ENCODE results near the gene CTNNA3. TPM values are rescaled to one million over a fixed set of nuclear protein-coding genes. Genes with fewer than 3 reads are reported as not detected.
"Not testable (repeated sequence)": the region's sequence is repeated elsewhere in the genome, so short reads cannot be mapped to it uniquely, and the experiment has no call there.

Gene CTNNA3
- total RNA-seq, 4 donors from 2014 or later: 14.3 to 49.5 (median 24.2) TPM

DNA sequence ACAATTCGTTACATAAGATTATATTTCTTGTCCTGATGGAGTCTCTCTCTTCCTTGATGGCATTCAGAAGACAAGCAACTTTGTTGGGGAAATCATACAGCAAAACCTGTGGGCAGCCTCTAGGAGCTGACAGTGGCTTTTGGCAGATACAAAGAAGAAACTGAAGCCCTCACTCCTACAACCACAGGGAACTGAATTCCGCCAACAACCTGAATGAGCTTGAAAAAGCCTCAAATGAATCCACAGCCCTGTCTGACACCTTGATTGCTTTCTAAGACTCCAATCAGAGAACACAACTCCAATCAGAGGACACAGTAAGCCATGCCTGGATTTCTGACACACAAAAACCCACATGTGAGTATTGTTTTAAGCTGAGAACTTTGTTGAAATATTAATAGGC, 1346.9 kb downstream of the CTNNA3 start:
- Histone ChIP-seq H3K36me3 (no peaks in the 10 kb centered on the region), H3K27ac (no peak overlapping the region), H3K9me3 (no peaks in the 10 kb centered on the region), H3K4me1 (no peaks in the 10 kb centered on the region), H3K27me3 (no peaks in the 10 kb centered on the region), H3K4me3 (no peak overlapping the region)
- intact Hi-C loops (cut with DNase I; ENCODE audit: low total_unique reads): no loop called here
- TF ChIP-seq, protein P1, sequence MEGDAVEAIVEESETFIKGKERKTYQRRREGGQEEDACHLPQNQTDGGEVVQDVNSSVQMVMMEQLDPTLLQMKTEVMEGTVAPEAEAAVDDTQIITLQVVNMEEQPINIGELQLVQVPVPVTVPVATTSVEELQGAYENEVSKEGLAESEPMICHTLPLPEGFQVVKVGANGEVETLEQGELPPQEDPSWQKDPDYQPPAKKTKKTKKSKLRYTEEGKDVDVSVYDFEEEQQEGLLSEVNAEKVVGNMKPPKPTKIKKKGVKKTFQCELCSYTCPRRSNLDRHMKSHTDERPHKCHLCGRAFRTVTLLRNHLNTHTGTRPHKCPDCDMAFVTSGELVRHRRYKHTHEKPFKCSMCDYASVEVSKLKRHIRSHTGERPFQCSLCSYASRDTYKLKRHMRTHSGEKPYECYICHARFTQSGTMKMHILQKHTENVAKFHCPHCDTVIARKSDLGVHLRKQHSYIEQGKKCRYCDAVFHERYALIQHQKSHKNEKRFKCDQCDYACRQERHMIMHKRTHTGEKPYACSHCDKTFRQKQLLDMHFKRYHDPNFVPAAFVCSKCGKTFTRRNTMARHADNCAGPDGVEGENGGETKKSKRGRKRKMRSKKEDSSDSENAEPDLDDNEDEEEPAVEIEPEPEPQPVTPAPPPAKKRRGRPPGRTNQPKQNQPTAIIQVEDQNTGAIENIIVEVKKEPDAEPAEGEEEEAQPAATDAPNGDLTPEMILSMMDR (IDR thresholded peaks at IDR 0.05 in 4 of 5, conservative IDR thresholded peaks at IDR 0.05 in 1 of 5): no peak
- TF ChIP-seq POLR2A (IDR thresholded peaks at IDR 0.05): no peak
- in situ Hi-C loops (cut with MboI; ENCODE audit: low sequenced_read_pairs in 4 of 4): no loop called here
- no peak for ATAC-seq
- DNase-seq: no peak

DNA sequence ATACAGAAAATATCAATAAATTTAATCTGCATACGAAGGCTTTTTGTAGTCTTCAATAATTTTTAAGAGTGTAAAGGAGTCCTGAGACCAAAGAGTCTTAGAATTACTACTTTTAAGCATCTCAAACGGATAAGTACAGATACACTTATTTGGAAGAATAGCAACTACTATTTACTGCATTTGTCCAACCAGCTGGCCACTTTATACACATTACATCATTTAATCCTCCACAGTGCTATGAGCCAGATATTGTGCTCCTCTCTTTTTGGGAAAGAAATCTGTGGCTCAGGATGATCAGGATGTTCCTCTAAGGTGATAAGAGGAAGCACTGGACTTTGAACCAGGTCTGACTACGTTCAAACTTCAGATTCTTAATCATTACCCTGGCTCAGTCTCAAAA, 1358.8 kb downstream of the CTNNA3 start:
- Histone ChIP-seq H3K27me3 (no peaks in the 10 kb centered on the region), H3K9me3 (no peaks in the 10 kb centered on the region), H3K4me3 (no peak overlapping the region), H3K36me3 (no peaks in the 10 kb centered on the region), H3K4me1 (no peaks in the 10 kb centered on the region), H3K27ac (no peak overlapping the region)
- no peak for DNase-seq
- intact Hi-C loops (cut with DNase I; ENCODE audit: low total_unique reads): no loop called here
- TF ChIP-seq POLR2A (IDR thresholded peaks at IDR 0.05): no peak
- TF ChIP-seq, protein P1 (IDR thresholded peaks at IDR 0.05 in 4 of 5, conservative IDR thresholded peaks at IDR 0.05 in 1 of 5): no peak
- in situ Hi-C loops (cut with MboI; ENCODE audit: low sequenced_read_pairs in 4 of 4): no loop called here
- no peak for ATAC-seq

DNA sequence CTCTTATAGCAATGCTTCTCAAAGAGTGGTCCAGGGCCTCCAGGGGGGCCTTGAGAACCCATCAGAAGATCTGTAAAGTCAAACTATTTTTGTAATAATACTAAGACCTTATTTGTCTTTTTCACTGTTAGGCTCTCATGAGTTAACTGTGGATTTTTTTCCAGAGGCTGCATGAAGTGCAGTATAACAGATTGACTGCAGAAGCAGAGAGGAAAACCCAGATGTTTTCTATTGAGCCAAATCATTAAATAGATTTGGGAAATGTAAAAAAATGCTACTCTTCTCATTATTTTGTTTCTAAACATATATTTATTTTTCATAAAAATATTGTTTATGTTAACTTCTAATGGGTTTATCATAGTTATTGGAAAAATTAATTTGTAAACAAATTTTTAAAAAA, 1359.2 kb downstream of the CTNNA3 start:
- H3K27ac ChIP-seq: no peak overlapping the region
- no peaks in the 10 kb centered on the region for H3K9me3 ChIP-seq
- DNase-seq (no peak), ATAC-seq (no peak)
- no peaks in the 10 kb centered on the region for H3K27me3 ChIP-seq
- H3K4me3 ChIP-seq: no peak overlapping the region
- intact Hi-C loops (cut with DNase I; ENCODE audit: low total_unique reads) (no loop called here), in situ Hi-C loops (cut with MboI; ENCODE audit: low sequenced_read_pairs in 4 of 4) (no loop called here)
- TF ChIP-seq, protein P1 (IDR thresholded peaks at IDR 0.05 in 4 of 5, conservative IDR thresholded peaks at IDR 0.05 in 1 of 5): no peak
- no peak for TF ChIP-seq POLR2A (IDR thresholded peaks at IDR 0.05)
- H3K36me3 ChIP-seq: no peaks in the 10 kb centered on the region
- H3K4me1 ChIP-seq: no peaks in the 10 kb centered on the region

DNA sequence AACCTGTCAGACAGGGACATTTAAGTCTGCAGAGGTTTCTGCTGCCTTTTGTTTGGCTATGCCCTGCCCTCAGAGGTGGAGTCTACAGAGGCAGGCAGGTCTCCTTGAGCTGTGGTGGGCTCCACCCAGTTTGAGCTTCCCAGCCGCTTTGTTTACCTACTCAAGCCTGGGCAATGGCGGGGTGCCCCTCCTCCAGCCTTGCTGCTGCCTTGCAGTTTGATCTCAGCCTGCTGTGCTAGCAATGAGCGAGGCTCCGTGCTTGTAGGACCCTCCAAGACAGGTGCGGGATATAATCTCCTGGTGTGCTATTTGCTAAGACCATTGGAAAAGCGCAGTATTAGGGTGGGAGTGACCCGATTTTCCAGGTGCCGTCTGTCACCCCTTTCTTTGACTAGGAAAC, 1360.2 kb downstream of the CTNNA3 start:
- H3K36me3 ChIP-seq; in situ Hi-C loops (cut with MboI; ENCODE audit: low sequenced_read_pairs in 4 of 4); H3K4me3 ChIP-seq; H3K9me3 ChIP-seq; H3K4me1 ChIP-seq; ATAC-seq; H3K27me3 ChIP-seq; H3K27ac ChIP-seq; intact Hi-C loops (cut with DNase I; ENCODE audit: low total_unique reads); DNase-seq: not testable (repeated sequence)

DNA sequence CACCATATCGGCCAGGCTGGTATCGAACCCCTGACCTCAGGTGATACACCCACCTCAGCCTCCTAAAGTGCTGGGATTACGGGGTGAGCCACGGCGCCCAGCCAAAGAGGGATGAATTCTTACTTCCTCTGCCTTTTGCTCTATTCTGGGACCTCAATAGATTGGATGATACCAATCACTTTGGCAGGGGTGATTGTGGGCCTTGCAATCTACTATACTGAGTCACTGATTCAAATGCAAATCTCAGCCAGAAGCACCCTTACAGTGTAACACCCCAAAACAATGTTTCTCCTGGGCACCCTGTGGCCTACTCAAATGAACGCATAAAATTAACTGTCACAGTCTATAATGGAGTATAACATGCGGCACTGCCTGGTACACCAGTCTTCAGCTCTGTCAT, 1366.8 kb downstream of the CTNNA3 start:
- no peak for DNase-seq
- TF ChIP-seq, protein P1 (IDR thresholded peaks at IDR 0.05 in 4 of 5, conservative IDR thresholded peaks at IDR 0.05 in 1 of 5): no peak
- no peak for TF ChIP-seq POLR2A (IDR thresholded peaks at IDR 0.05)
- intact Hi-C loops (cut with DNase I; ENCODE audit: low total_unique reads): no loop called here
- no peak overlapping the region for H3K27ac ChIP-seq
- no peaks in the 10 kb centered on the region for H3K4me1 ChIP-seq
- no peaks in the 10 kb centered on the region for H3K27me3 ChIP-seq
- no peak overlapping the region for H3K4me3 ChIP-seq
- no peak for ATAC-seq
- no peaks in the 10 kb centered on the region for H3K9me3 ChIP-seq
- in situ Hi-C loops (cut with MboI; ENCODE audit: low sequenced_read_pairs in 4 of 4): no loop called here
- H3K36me3 ChIP-seq: no peaks in the 10 kb centered on the region
